Iris pigment epithelial cell (primary cell): ENCODE measurements around the gene DUSP2.

Source experiments
- DNase-seq: peaks from one replicate; pipeline ENCODE4 v3.0.0-alpha.2; 2011; ENCODE audit warnings: low read depth

DUSP2 gene

GRCh38 chr2:96113951-96114350, 31.3 kb downstream of the DUSP2 start:
- DNase-seq, result no peak

- DNase-seq, result no peak
Measured at GRCh38 chr2:96113367-96113677, 31.9 kb downstream of the DUSP2 start.

GRCh38 chr2:96112501-96113366, 32.5 kb downstream of the DUSP2 start:
- DNase-seq, result no peak

GRCh38 chr2:96111823-96112500, 33.3 kb downstream of the DUSP2 start:
- DNase-seq, result no peak

- DNase-seq, result no peak
Measured at GRCh38 chr2:96111257-96111640, 34.0 kb downstream of the DUSP2 start.

GRCh38 chr2:96110621-96111256, 34.5 kb downstream of the DUSP2 start:
- DNase-seq, result no peak

- no peak for DNase-seq
Measured at GRCh38 chr2:96109931-96110511, 35.2 kb downstream of the DUSP2 start.

- no peak for DNase-seq
Measured at GRCh38 chr2:96109361-96109680, 35.9 kb downstream of the DUSP2 start.

- no peak for DNase-seq
Measured at GRCh38 chr2:96108541-96109360, 36.5 kb downstream of the DUSP2 start.

- no peak for DNase-seq
Measured at GRCh38 chr2:96108151-96108540, 37.1 kb downstream of the DUSP2 start.

- no peak for DNase-seq
Measured at GRCh38 chr2:96107708-96108065, 37.6 kb downstream of the DUSP2 start.

GRCh38 chr2:96106991-96107707, 38.1 kb downstream of the DUSP2 start:
- DNase-seq, result no peak

- no peak for DNase-seq
Measured at GRCh38 chr2:96105994-96106715, 39.1 kb downstream of the DUSP2 start.

GRCh38 chr2:96105152-96105915, 39.9 kb downstream of the DUSP2 start:
- no peak for DNase-seq

GRCh38 chr2:96104487-96104861, 40.8 kb downstream of the DUSP2 start:
- no peak for DNase-seq

- DNase-seq, result no peak
Measured at GRCh38 chr2:96103761-96104486, 41.3 kb downstream of the DUSP2 start.

GRCh38 chr2:96103187-96103601, 42.0 kb downstream of the DUSP2 start:
- no peak for DNase-seq

GRCh38 chr2:96102596-96103186, 42.5 kb downstream of the DUSP2 start:
- DNase-seq, result no peak

- no peak for DNase-seq
Measured at GRCh38 chr2:96100893-96101304, 44.3 kb downstream of the DUSP2 start.
